Stimulated activated CD8-positive, alpha-beta memory T cell treated with anti-CD3 and anti-CD28 coated beads, Interleukin-2, amount 100 ng/mL, for 48 hours (primary cell): ENCODE data around the gene MRPL14.

Experiments
- DNase-seq, 2 donors: peaks; one replicate each; pipeline ENCODE4 v3.0.0-alpha.2; 2020; ENCODE audit warnings: low read depth in 2 of 2

The MRPL14 gene

DNA sequence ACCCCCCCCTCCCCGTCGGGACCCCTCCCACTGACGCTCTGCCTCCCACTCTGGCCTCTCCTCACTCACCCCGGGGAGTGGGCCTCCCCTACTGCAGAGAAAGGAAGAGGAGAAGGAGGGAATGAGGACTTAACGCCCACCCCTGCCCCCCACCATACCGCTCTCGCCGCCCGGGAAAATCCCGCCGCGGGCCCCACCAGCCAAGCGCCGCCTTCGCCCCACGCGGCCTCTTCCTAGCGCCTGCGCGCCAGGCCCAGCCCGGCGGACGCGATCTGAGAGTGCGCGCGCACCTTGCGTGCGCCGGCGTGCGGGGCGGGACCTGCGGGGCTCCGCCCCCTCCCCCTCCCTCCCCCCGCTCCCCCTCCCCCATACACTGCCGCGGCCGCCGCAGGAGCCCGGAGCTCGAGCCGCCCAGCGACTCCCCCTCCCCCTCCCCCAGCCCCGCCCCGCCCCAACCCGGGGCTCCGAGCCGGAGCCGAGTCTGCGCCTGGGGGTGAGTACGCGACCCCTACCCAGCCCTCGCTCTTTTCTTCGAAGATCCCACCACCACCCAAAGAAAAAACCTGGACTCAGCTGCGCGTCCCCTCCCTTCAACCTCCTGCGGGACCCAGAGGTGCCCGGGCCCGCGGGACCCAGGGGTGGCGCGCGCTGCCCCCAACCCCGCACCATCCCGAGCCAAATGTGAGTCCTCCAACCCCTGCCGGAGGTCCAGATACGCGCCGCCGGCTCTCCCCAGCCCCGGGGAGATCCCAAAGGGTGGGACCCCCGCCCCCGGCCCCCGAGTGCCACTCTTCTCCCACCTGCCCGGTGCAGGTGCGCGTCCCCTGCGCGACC lies at the start of gene MRPL14, which contains the start of gene TMEM63B:
Gene MRPL14 (minus strand): TSS at position 267 of the 834 bp plus-strand sequence. CDS start 10,841 bp downstream, outside the sequence.
Gene TMEM63B (plus strand): TSS at position 369 of the 834 bp plus-strand sequence. CDS start 7,031 bp downstream, outside the sequence.
- DNase-seq = peak; percentile 80 to 86

GRCh38 chr6:44176130-44176761 lies 49.0 kb upstream of the MRPL14 start:
- no peak for DNase-seq

GRCh38 chr6:44172731-44173500 lies 45.7 kb upstream of the MRPL14 start:
- peak; percentile 61 to 77 for DNase-seq

GRCh38 chr6:44171899-44172546 lies 44.8 kb upstream of the MRPL14 start:
- no peak for DNase-seq

- no peak for DNase-seq
Observed at GRCh38 chr6:44169886-44170570, 42.8 kb upstream of the MRPL14 start.

GRCh38 chr6:44169154-44169553 lies 41.9 kb upstream of the MRPL14 start:
- DNase-seq = no peak

GRCh38 chr6:44167567-44167966 lies 40.3 kb upstream of the MRPL14 start:
- DNase-seq = no peak

DNA sequence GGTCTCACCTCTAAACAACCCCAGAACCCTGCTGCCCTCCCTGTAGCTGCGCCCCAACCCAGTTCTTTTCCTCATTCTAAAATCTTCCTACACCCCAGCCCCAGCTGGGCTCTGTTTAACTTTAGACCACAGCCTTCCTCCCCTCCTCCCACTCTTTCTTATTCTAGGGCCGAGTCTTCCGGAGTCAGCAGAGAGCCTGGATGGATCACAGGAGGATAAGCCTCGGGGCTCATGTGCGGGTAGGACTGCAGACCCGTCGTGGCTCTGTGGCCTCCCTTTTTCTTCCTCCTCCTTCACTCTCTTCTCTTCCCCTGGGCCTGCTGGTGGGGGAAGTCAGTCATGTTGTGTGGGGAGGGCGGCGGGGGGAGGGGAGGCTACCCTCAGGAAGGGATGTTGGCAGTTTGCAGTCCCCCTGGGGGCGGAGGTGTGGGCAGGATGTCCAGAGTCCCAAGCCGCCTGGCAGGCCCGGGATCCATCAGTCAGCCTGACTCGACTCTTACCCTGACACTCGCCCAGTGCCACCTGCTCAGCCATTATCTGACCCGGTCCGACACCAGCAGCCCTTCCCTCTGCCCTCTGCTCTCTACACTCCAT lies 39.4 kb upstream of the MRPL14 start:
- DNase-seq = no peak

GRCh38 chr6:44166116-44166515 lies 38.9 kb upstream of the MRPL14 start:
- DNase-seq = no peak

- DNase-seq = no peak
Observed at GRCh38 chr6:44162876-44163625, 35.8 kb upstream of the MRPL14 start.

DNA sequence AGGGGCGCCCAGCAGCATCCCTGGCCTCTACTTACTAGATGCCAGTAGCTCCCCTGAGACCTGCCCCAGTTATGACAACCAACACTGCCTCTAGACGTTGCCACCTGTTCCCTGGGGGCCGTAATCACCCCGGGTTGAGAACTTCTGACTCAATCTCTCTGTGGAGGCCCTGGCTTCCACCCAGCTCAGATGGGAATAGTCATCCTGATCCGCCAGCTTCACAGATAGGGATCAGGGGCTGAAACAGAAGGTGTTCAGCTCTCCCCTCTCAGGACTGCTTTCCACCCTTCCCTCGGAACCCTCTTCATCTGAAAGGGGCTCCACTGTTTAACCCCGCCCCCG lies 34.7 kb upstream of the MRPL14 start:
- no peak for DNase-seq

- no peak for DNase-seq
Observed at GRCh38 chr6:44158770-44159228, 31.5 kb upstream of the MRPL14 start, which contains the start of gene CAPN11. CAPN11 (plus strand) TSS chr6:44158820; CDS start chr6:44158849, 29 bp downstream.

DNA sequence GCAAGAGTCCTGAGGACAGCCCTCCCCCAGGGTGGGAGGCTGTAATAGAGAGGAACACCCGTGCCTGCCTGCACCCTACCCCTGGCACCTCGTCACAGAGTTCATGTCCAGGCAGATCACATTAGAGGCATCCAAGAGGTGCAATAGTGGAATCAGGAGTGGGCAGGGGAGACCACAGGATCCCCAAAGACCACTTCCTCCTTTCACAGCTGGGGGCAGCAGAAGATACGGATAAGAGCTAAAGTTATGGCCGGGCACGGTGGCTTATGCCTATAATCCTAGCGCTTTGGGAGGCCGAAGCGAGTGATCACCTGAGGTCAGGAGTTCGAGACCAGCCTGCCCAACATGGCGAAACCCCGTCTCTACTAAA lies 29.9 kb upstream of the MRPL14 start:
- no peak for DNase-seq

GRCh38 chr6:44156494-44157151 lies 29.4 kb upstream of the MRPL14 start:
- DNase-seq = no peak

DNA sequence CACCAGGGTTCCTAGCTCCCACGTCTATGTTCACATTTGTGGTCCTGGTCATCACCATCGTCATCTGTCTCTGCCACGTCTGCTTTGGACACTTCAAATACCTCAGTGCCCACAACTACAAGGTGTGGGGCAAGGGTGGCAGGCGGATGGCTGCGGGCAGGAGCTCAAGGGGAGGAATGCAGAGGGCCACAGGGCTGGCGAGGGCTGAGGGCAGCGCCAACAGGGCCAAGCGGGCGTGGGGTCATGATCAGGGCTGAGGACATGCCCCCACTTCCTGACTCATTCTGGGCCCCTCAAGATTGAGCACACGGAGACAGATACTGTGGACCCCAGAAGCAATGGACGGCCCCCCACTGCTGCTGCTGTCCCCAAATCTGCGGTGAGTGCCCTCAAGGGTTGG lies 26.8 kb upstream of the MRPL14 start:
- DNase-seq = no peak

- no peak for DNase-seq
Observed at GRCh38 chr6:44152533-44152932, 25.3 kb upstream of the MRPL14 start.

DNA sequence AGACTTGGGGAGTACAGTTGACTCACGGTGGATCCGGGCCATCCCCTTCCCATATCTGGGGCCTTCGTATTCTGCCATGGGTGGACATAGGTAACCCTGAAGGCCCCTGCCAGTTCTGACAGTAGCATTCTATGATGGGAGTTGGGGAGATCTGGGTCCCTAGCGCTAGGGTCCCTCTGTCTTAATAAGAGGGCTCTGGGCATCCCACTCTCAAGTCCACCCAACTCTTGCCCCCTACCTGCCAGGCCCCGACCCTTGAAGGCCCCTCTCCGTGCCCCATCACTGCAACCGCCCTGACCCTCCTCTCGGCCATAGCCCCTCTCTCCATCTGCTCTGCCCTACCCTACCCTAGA lies 24.8 kb upstream of the MRPL14 start:
- no peak for DNase-seq

DNA sequence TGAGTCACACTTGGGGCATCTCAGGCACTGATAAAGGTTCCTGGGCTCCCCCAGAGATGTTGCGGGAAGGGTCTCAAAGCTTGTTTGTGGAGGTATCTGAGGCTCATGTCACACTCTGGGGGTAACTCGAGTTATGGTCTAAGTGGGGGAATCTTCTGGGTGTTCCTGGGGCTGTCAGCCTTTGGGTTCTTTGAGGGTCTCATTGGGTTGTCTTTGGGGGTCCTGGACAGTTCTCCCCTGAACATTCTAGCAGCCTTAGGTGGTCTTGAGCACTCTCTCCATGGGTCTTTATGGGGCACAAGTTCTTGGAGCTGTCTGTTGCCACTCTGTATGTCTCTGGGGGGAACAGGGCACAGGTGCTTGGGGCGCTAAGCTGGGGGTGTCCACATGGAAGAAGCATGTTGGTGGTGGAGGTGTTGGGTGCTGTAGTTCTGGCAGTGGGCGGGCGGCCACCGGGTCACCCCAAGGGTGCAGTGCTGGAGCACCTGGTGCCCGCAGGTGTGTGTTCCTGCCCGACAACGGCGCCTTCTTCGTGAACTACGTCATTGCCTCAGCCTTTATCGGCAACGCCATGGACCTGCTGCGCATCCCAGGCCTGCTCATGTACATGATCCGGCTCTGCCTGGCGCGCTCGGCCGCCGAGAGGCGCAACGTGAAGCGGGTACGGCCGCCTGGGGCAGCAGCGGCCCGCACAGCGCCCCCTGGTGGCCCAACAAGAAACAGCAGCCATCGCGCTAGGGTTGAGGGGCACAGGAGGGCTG lies 24.3 kb upstream of the MRPL14 start:
- peak; percentile 63 to 83 for DNase-seq
